ENCODE measurements around the gene CTSF. TPM values are rescaled to one million over a fixed set of nuclear protein-coding genes. Genes with fewer than 3 reads are reported as not detected.
A peak's percentile ranks its signal among the peaks of the same experiment; 100 is the strongest.

CTSF gene
- 26.6 and 55.0 TPM in 2 replicates for total RNA-seq
- polyA plus RNA-seq: 8.6 and 17.1 TPM in 2 replicates
- polyA plus RNA-seq (2012): 9.1 and 19.1 TPM in 2 replicates
- 1.3 and 18.1 TPM in 2 replicates for polyA minus RNA-seq (ENCODE audit: low replicate concordance)

DNA sequence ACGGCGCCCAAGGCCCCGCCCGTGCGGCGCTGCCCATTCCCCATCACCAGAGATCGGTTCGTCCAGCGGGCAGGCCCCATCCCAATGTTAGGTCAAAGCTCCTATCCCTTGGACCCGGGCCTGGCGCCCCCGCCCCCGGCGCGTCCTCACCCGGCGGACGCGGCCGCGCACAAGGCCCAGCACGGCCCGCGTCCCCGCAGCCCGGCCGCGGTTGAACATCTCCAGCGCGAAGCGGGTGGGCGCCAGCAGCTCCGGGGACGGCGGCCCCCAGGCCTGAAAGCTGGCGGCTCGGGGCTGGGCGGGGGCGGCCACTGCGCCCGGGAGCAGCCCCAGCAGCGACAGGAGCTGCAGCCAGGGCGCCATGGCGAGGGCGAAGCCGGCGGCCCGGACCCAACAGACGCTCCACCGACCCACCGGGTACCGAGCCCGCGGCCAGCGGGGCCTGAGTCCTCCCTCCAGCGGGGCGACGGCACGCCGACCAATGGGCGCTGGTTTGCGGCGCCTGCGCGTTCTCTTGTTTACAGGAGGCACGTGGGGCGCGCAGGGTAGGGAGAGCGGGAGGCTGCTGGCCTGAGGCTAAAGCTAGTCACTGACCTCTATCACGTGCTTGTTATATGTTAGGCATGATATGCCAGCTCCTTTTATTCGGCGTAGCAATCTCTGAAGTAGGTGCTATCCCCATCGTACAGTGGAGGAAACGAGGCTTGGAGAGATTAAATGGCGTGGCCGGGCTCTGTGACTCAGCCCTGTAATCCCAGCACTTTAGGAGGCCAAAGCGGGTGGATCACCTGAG lies at the start of gene CTSF:
CTSF (minus strand) TSS at position 483 of the 793 bp plus-strand sequence; CDS start at position 363, 120 bp downstream.
- Histone ChIP-seq H3K9me3 (ENCODE audit: control insufficient read depth, insufficient read depth, low read depth, low read length) (no peaks in the 10 kb centered on the region), H3K36me3 (ENCODE audit: control insufficient read depth, insufficient read depth, low read length) (no peaks in the 10 kb centered on the region), H2AFZ (ENCODE audit: low read length) (peak within 1 kb of the TSS; percentile 22), H3K4me1 (ENCODE audit: control insufficient read depth, extremely low read depth, insufficient read depth, low read length) (no peaks in the 10 kb centered on the region), H3K27ac (ENCODE audit: insufficient read depth, low read length) (no peak within 1 kb of the TSS), H3K9ac (ENCODE audit: insufficient read depth, low read length) (no peak within 1 kb of the TSS), H3K79me2 (ENCODE audit: control insufficient read depth, insufficient read depth, low read length) (no peaks in the 10 kb centered on the region), H3K4me3 (replicated peaks in 1 of 4; ENCODE audit: control extremely low read depth in 1 of 4, insufficient read depth in 1 of 4, low read depth in 3 of 4, low read length in 4 of 4) (peak within 1 kb of the TSS in 2 of 4 experiments; percentile 24 to 61), H3K4me2 (ENCODE audit: extremely low read depth, insufficient read depth, low read length) (peak within 1 kb of the TSS; percentile 79), H3K27me3 (ENCODE audit: control insufficient read depth, insufficient read depth, low read length) (peaks cover 4% of the 10 kb centered on the region), H4K20me1 (ENCODE audit: control insufficient read depth, extremely low read depth, insufficient read depth, low read length) (no peaks in the 10 kb centered on the region)
- DNase-seq (ENCODE audit: low read depth in 2 of 2): peak; percentile 60 to 73
- no peak for TF ChIP-seq EZH2 (IDR thresholded peaks at IDR 0.05; ENCODE audit: low read length, missing control alignments)
- TF ChIP-seq, protein P1, sequence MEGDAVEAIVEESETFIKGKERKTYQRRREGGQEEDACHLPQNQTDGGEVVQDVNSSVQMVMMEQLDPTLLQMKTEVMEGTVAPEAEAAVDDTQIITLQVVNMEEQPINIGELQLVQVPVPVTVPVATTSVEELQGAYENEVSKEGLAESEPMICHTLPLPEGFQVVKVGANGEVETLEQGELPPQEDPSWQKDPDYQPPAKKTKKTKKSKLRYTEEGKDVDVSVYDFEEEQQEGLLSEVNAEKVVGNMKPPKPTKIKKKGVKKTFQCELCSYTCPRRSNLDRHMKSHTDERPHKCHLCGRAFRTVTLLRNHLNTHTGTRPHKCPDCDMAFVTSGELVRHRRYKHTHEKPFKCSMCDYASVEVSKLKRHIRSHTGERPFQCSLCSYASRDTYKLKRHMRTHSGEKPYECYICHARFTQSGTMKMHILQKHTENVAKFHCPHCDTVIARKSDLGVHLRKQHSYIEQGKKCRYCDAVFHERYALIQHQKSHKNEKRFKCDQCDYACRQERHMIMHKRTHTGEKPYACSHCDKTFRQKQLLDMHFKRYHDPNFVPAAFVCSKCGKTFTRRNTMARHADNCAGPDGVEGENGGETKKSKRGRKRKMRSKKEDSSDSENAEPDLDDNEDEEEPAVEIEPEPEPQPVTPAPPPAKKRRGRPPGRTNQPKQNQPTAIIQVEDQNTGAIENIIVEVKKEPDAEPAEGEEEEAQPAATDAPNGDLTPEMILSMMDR (conservative IDR thresholded peaks at IDR 0.05 in 1 of 2, IDR thresholded peaks at IDR 0.05 in 1 of 2; ENCODE audit: low read depth in 1 of 2, low read length in 2 of 2): no peak

DNA sequence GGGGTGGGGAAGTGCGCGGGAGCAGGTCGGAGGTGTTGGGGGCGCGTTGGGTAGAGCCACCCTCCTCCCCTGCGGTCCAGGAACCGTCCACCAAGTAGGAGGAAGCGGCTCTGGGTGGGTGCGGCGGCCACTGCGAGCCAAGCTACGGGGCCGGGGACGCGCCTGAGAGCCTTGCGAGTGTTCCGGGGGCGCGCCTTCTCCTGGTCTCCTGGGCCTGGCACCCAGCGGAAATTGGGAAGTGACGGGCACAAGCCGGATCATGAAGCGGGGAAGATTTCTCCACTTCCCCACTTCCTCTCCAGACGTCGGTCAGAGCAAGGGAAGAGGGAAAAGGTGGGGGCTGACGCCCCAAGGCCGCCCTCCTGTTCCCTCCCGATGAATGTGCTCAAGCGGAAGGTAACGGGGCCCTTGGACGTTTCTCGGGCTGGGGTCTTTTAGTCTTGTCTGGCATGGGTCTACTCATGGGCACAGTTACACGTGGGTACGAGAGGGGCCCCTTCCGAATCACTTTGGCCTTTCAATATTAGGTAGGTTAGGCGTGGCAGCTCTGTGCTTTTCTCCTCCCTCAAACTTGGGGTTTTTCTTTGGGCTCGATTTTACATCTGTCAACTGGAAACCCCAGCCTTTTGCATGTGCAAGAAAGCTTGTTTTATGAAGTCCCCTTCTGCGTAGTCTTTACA lies 48.9 kb upstream of the CTSF start:
- peak in 1 of 2 donors; percentile 62 for DNase-seq (ENCODE audit: low read depth in 2 of 2)
- no peak for TF ChIP-seq EZH2 (IDR thresholded peaks at IDR 0.05; ENCODE audit: low read length, missing control alignments)
- TF ChIP-seq, protein P1 (conservative IDR thresholded peaks at IDR 0.05 in 1 of 2, IDR thresholded peaks at IDR 0.05 in 1 of 2; ENCODE audit: low read depth in 1 of 2, low read length in 2 of 2): no peak
- Histone ChIP-seq H3K36me3 (ENCODE audit: control insufficient read depth, insufficient read depth, low read length) (no peaks in the 10 kb centered on the region), H3K4me3 (replicated peaks in 1 of 4; ENCODE audit: control extremely low read depth in 1 of 4, insufficient read depth in 1 of 4, low read depth in 3 of 4, low read length in 4 of 4) (peak overlapping the region; percentile 81 to 92 (median 86)), H2AFZ (ENCODE audit: low read length) (no peak overlapping the region), H3K27ac (ENCODE audit: insufficient read depth, low read length) (peak overlapping the region; percentile 97), H3K4me1 (ENCODE audit: control insufficient read depth, extremely low read depth, insufficient read depth, low read length) (no peaks in the 10 kb centered on the region), H3K27me3 (ENCODE audit: control insufficient read depth, insufficient read depth, low read length) (no peaks in the 10 kb centered on the region), H4K20me1 (ENCODE audit: control insufficient read depth, extremely low read depth, insufficient read depth, low read length) (peaks cover 2% of the 10 kb centered on the region), H3K4me2 (ENCODE audit: extremely low read depth, insufficient read depth, low read length) (peak overlapping the region; percentile 97), H3K9ac (ENCODE audit: insufficient read depth, low read length) (peak overlapping the region; percentile 96), H3K9me3 (ENCODE audit: control insufficient read depth, insufficient read depth, low read depth, low read length) (no peaks in the 10 kb centered on the region), H3K79me2 (ENCODE audit: control insufficient read depth, insufficient read depth, low read length) (peaks cover 57% of the 10 kb centered on the region)

Data from fibroblast of lung (primary cell).